GM21717 (cell line): ENCODE measurements around the gene GNG2.
A peak's percentile ranks its signal among the peaks of the same experiment; 100 is the strongest.

Experiments
- ATAC-seq: cut with Tn5 transposase; IDR thresholded peaks from one replicate; pipeline ENCODE4 v1.9.1; 2021; ENCODE audit warnings: mild to moderate bottlenecking, moderate library complexity; ENCODE audit not compliant: unreplicated experiment

GNG2 gene

DNA sequence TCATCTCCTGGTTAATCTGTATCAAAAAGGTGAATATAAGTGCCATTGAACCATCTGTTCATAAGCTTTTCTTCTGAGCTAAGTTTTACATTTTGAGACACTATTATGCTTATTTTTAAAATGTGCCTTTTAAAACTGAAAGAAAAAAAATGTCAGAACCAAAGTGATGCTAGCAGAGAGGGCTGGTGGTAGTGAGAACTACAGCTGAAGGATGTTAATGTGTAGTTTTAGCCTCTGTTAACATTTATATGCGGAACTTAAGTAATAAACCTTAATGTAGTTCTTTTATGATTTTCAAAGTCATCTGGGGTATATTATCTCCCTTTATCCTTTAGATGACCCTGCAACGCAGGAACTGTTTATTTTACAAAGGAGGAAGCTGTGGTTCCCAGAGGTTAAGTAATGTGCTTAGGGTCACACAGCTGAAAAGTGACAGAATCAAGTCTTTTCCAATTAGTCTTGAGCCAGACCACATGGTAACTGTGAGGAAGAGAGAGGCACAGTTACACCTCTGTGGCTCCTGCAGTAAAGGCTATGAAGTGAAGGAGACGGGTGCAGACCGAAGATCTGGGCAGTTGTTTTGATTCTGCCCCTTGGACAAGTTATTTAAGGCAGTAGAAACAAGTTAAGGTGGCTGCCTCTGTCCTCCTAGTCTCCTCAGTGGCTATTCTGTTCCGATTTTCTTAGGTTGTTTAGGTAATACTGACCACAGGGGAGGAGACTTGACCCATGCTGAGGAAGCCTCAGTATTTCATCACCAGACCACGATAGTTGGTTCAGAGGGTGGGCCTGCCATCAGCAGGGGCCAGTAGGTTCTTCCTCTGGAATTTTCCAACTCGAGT, 23.9 kb downstream of the GNG2 start:
- ATAC-seq: no peak

DNA sequence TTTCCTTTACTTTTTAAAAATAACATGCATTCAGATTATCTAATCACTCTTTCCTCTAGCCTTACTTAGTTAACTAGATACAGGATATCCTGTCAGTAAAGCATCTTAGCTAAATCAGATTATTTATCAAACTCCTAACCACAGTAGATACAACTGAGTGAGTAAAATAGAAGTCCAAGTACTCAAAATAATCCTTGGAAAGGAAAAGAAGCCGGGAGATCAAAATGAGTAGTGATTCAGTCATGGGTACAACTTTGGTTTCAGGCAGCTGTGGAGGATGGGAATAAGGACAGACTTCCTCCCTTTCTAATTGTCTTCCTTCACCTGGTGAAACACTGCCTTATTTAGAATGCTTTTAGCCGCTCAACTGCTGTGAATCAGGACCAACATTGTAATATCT, 29.4 kb downstream of the GNG2 start:
- ATAC-seq: no peak

DNA sequence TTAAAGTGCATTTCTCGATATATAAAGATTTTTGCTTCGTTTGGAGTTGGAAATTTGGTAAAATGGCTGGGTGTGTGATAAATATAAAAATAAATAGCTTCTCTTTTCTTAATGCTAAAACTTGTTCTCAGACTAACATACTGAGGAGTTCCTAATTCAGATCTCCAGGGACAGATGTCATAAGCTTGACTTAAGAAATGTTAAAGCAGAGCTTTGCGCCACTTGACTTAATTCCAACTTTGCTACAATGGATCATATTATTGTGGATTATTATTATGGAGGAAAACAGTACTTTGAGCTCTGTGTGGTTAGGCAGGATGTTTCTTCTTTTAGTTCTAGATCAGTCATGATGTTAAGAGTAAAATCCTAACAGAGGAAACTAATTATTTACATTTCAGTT, 33.8 kb downstream of the GNG2 start:
- no peak for ATAC-seq

DNA sequence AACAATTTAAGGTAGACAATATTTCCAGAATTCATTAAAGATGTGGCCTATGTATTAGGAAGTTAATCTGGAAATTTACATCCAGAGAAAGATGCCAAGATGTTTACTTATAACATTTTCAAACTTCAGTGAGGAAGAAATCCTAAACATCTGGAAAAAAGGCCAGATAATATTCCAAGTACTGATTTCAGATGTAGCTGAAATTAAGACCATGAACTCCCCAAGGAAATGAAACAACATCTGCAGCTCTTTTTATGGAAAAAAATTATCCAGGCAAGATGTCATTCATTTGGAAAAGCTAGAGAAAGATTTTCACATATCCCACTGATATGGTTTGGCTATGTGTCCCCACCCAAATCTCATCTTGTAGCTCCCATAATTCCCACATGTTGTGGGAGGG, 35.0 kb downstream of the GNG2 start:
- no peak for ATAC-seq

DNA sequence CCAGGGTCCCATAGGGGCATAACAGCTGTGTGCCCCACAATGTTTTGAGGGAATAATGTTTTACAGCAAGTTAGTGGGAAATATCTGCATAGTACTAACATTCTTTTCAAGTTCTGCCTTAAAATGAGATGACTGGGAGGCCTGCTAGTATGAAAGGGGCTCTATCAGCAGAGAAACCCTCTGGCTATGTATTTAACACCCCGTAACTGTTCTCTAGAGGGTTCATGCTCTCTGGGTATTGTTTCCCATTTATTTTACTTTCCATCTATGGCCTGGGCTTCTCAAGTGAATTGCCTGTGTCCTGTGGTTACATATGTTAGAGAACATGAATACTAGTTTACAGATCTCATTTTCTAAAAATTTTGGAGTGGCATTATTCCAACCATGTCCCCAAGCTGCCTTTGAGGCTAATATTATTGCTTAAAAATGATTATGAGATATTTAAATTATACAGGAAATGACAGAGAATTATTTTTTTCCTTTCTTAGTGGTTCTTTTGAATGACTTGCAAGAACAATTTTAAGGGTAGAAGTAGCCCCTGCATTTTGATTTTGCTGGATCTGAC, 37.5 kb downstream of the GNG2 start:
- ATAC-seq: no peak

DNA sequence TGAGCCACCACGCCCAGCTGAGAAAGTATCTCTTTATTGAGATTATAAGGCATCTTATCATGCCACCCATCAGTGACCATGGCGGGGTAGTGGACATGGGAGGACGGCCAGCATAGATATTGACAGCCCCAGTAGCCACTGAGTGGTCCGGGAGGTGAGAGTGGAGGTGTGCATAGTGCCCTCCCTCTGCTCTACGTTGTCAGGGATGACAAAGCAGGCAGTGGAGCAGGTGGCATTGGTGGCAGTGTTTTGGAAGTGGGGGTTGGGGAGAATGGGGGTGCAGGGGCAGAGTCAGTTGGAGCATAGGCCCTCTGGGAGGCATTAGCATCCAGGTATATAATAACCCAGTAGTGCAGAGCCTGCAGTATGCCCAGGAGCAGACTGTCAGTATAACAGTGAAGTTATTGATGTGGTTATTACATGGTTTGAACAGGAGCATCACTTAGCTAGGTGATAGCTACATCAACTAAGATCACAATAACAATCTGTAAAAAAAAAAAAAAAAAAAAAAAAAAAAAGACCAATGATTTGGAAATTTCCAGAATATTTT, 41.1 kb downstream of the GNG2 start:
- ATAC-seq: no peak

DNA sequence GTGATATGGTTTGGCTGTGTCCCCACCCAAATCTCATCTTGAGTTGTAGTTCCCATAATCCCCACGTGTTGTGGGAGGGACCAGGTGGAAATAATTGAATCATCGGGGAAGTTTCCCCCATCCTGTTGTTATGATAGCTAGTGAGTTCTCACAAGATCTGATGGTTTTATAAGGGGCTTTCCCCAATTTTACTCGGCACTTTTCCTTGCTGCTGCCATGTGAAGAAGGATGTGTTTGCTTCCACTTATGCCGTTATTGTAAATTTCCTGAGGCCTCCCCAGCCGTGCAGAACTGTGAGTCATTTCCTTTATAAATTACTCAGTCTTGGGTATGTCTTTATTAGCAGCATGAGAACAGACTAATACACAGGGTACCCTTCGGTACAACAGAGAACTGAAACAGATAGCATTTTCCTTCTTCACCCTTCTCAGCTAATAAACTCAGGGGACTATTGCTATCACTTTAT, 45.3 kb downstream of the GNG2 start:
- peak; percentile 77 for ATAC-seq

DNA sequence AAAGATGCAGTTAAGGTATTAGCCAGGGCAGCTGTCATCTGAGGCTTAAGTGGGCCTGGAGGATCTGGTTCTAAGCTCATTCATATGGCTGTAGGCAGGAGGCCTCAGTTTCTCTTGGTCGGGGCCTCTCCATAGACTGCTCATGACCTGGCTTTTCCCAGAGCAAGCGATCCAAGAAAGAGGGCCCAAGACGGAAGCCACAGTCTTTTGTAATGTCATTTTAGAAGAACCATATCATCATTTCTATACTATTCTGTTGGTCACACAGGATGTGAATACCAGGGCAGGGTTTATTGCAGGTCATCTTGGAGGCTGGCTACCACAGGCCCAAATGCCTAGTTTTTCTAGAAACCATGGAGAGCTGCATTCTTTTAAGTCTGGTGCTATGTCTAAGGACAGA, 47.7 kb downstream of the GNG2 start:
- ATAC-seq: no peak

DNA sequence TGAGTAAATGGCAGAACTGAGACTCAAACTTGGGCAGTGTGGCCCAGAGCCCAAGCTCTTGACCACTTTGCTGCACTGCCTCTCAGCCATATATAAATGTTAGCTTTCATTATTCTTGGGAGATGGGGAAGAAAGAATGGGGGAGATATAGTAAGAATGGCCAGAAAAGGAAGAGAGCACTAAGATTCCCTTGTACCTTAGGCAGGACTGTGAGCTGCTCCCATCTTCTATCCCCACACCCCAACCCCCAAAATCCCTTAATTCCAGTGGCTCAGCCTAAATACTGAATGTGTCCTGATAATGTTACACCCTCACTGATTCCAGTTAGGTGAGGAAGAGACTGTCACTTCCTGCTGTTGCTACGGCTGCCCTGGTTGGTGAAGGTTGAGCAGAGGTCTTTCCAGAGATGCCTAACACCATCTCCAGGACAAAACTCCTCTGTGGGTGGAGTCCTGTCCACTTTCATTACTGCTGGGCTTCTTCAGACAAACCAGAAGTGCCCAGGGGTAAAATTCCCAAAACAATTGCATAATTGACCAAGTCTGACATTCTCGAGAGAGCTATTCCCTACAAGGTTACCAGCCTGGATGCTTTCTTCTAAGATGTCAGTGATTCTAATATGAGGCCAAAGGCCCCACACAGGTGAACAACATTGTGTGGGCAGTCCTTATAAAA, 51.8 kb downstream of the GNG2 start:
- no peak for ATAC-seq

DNA sequence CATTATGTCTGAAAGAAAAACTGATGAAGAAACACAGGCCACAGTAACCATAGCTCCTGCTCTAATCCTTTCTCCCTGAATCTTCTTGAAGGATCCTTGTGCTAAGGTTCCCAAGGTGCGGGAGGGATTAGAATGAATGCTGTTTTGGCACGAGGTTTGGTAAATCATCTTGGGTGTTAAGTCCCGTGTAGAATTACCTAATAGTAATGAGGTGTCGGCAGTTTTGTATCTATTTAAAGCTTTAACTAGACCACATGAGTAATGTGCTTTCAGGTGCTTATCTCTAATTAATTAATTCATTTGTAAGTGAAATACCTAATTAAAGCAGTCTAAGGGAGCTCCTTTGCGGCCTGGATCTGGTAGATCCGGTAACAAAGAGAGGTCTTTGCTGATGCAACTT, 53.9 kb downstream of the GNG2 start:
- no peak for ATAC-seq

DNA sequence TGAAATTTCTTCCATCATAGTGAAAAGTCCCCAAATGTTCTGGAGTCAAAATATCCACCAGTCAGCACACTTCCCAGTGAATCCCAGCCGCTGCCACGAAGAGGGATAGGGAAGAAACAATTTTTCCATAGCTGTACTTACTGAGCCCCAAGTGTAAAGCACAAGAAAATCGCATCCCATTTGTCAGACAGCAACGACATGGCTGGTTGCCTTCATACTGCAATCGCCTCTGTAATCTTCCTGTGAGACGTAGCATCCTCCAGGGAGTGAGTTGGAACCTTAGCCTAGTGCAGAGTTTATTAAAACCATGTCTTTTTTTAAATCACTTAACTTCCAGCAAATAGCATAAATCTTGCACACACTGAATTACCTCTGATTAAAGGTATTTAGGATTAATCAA, 56.8 kb downstream of the GNG2 start:
- no peak for ATAC-seq

DNA sequence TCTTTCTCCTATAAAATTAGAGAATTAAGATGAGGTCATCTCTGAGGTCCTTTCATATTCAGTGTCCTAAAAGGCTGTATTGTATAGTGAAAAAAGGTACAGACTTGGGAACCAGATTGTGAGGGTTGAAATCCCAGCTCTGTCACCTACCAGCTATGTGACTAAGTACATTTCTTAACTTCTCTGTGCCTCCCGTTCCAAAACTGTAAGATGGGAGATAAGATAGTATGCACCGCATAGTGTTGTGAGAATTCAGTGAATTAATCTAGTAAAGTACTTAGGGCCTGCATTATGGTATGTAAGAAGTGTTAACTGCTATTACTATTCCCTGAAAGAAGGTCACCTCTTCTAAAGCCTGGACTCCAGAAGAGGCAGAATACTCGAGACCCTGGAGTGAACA, 60.6 kb downstream of the GNG2 start:
- no peak for ATAC-seq

DNA sequence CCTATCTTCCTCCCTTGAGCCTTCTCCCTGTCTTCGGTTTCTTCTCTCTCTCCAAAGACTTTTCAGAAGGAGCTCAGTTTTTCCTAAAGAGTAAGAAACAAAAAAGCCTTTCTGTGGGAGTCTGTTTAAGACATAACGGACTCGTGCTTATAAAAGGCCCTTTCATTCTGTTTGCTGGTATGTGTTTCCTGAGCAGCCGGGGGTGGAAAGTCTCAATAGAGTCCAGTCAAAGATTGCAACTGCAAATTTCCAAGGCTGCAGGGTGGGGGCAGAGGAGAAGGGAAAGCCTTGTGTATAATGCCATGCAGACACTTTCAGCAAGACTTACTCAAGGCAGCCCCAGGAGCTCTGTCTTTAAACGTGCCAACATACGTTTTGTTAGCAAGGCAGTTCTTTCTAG, 62.2 kb downstream of the GNG2 start:
- ATAC-seq: no peak

DNA sequence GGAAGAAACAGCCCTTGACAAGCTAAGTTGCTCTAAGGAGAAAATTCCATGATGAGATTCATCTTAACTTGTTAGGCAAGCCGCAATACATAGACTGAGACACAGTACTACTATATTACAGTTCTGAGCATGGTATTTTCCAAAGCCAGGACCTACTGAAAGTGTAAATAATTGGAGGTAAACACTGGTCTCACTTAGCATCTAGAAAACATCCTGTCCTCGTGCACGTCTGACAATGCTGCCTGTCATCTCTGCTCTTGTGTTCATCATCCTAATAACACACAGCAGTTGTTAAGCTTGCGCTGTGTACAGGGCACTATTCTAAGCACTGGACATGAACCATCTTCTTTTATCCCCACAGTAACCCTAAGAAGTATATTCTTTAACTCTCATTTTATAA, 64.2 kb downstream of the GNG2 start:
- no peak for ATAC-seq

DNA sequence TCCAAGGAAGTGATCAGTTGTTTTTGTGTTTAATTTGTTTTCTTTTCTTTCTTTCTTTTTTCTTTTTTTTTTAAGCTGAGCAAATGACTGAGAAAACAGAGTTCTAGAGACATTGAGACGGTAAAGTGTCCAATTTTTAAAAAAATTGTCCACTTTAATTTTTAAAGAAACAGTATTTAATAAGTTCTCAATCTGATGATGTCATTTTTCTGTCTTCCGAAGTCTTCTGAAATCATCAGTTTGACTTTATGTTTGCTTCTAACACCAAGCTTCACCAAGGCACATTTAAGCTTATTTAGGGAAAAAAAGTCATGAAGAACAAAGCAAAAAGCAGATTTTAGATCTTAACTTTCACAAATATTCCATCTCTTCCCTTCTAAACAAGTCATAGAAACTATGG, 65.6 kb downstream of the GNG2 start:
- ATAC-seq: no peak

DNA sequence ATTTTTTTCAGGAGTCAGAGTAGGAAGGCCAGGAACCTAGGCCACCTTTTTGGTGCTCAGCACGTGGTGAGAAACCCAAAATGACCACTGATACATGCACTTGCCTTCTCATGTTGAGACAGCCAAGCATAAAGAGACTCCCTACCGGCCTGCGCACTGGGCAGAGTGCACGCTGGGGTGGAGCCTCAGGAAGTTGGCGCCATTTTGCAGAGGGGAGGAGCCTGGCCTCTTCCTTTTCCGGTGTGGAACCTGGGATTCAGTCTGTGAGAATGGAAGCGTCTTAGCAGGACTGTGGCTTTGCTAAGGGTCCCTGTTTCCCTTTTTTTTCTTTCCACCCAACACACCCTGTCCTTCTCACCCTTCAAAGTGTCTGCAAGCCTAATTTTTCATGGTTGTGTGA, 66.0 kb downstream of the GNG2 start:
- no peak for ATAC-seq

DNA sequence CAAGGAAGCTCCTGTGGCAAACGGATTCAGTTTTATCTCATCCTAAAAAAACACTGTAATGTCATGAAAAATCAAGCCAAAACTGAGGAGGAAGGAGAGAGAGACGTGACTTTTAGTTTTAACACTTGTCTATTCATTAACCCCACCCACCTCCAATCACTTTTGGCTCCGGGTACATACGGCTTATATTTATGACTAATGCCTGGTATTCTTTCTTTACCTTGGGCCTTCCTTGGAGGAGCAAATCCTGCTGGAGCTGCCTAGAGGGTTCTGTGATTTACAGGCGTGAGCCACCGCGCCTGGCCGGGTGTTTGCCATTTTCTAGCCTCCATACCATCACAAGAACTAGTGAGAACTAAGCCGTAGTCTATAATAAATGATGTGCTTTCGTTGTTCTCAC, 68.2 kb downstream of the GNG2 start:
- ATAC-seq: no peak

DNA sequence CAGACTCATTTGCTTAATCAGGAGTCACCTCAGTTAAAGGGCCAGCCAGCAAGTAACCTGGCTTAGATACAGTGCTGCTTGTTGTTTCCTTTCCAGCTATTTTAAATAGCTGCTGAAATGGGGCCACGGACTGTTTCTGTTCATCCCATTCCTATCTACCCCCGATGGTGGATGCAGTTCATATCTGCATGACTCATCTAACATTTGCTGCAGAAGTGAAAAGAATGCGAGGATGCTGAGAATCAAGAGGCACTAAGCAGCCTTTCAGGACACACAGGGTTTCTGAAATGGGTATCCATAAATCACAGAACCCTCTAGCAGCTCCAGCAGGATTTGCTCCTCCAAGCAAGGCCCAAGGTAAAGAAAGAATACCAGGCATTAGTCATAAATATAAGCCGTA, 68.8 kb downstream of the GNG2 start:
- ATAC-seq: no peak

DNA sequence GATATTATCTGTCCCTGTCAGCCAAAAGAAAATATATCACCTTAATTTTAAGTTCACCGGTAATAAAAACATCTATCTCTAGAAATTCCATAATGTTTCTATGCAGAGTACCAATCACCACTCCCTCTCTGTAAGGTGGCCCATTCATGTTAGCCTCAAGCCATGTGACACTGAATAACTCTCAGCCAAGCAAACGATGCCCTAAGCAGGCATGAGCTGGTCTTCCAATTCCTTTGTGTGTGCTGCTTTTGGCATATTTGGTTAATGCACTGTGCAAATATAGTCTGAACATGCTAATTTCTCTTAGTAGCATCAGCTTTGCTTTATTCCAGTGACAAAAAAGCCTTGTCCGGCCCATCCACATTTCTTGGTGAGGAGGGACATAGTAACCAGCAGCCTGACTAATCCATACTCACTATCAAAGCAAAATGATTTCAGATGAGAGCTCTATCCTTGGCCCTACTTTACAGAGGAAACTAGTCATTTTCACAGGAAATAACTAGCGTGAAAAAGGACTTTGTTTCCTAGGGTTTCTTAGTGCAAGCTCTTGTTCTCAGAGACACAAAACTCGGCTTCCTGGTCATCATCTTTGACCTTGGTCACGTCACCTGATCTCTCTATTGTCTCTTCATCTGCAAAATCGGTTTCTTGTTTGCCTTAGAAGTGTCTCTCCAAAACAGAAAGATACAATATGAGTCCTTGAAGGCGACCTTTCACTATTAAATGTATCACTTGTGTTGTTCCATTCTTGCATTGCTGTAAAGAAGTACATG, 69.7 kb downstream of the GNG2 start:
- ATAC-seq: no peak

DNA sequence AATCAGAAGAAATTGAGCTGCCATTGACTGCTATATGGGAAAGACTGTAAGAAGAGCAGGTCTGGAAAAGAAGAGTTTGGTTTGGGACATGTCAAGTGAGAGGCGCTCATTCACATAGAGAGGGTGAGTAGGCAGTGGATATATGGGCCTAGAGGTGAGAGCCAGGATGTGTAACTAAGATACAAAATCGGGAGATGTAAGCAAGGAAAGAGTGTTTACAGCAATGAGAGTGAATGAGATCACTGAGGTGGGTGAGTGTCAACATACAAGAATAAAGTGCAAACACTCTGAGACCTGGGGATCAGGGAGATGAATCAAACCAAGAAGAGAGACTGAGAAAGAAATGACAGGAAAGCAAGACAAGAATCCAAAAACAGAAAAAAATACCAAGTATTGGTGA, 70.9 kb downstream of the GNG2 start:
- no peak for ATAC-seq

DNA sequence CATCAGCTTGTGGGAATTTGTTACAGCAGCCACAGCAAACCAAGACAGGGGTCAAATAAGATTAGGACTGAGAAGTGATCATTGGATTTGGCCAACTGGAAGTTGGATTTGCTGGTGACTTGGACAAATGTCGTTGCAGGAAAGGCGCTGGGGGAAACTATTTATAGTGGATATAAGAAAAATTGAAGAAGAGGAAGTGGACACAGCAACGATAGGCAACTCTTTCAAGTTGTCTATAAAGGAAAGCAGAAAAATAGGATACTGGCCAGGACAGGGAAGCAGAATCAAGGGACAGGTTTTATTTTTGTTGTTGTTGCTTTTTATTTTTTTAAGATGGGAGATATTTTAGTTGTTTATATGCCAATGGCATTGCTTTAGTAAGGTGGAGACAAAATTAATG, 72.8 kb downstream of the GNG2 start:
- no peak for ATAC-seq
